Sigmoid colon (tissue), 7 donors: ENCODE measurements around the gene IGF2BP3. TPM values are rescaled to one million over a fixed set of nuclear protein-coding genes. Genes with fewer than 3 reads are reported as not detected.

Experiments
- DNase-seq: peaks from one replicate; pipeline ENCODE4 v3.0.0-alpha.2; 2019
- H3K27ac ChIP-seq, 4 donors: fragments of 200-600 bp; sonication (generic); one replicate each; pipeline ENCODE4 v1.5.1; 2016 to 2019; ENCODE audit warnings: mild to moderate bottlenecking in 1 of 4
- H3K27me3 ChIP-seq, 3 donors: fragments of 200-600 bp; sonication (generic); one replicate each; pipeline ENCODE4 v1.5.1; 2019; ENCODE audit warnings: mild to moderate bottlenecking in 1 of 3
- H3K36me3 ChIP-seq, 4 donors: fragments of 200-600 bp; sonication (generic); one replicate each; pipeline ENCODE4 v1.5.1; 2016 to 2019
- H3K4me1 ChIP-seq, 4 donors: fragments of 200-600 bp; sonication (generic); one replicate each; pipeline ENCODE4 v1.5.1; 2017 to 2019
- H3K4me3 ChIP-seq, 4 donors: fragments of 200-600 bp; sonication (generic); one replicate each; pipeline ENCODE4 v1.5.1; 2017 to 2019; ENCODE audit warnings: mild to moderate bottlenecking in 2 of 4, moderate library complexity in 1 of 4
- H3K9me3 ChIP-seq, 4 donors: fragments of 200-600 bp in 3 of 4; sonication (generic) in 3 of 4; one replicate each; pipeline versions ENCODE4 v1.5.1 to v1.6.1; 2013 to 2019
- EP300 ChIP-seq, 4 donors: sonication (generic); formaldehyde crosslinking; IDR thresholded peaks; one replicate each; pipeline ENCODE4 v1.6.1; 2017; ENCODE audit warnings: antibody characterized with exemption in 4 of 4
- POLR2A ChIP-seq, 2 donors: fragments of 450-650 bp; IDR thresholded peaks; one replicate each; pipeline ENCODE4 v1.6.1; 2016; ENCODE audit warnings: antibody characterized with exemption in 2 of 2, mild to moderate bottlenecking in 2 of 2, moderate library complexity in 2 of 2
- POLR2AphosphoS5 ChIP-seq, 4 donors: sonication (generic); formaldehyde crosslinking; IDR thresholded peaks; one replicate each; pipeline ENCODE4 v1.6.1; 2017; ENCODE audit warnings: antibody characterized with exemption in 4 of 4
- WGBS, 2 donors: extraction: QIAGEN DNeasy Blood & Tissue Kit; methylation state at CpG; one replicate each; pipeline ENCODE4 v1.1.7; 2013; 5-methylcytosine and 5-hydroxymethylcytosine counted together
- intact Hi-C: fragments of 100-400 bp; cut with DNase I; formaldehyde crosslinking; loops from one replicate; pipeline ENCODE4 v1.15.1; 2023
- polyA plus RNA-seq, 3 donors: library from polyadenylated mRNA; stranded (reverse); fragments of 200-250 nt; gene quantifications; one replicate each; pipeline ENCODE4 v1.2.3, GENCODE V29; 2013
- total RNA-seq, 4 donors: library from RNA; depleted of rRNA; stranded (reverse); fragments of >200 nt; gene quantifications; one replicate each; pipeline ENCODE4 v1.1.0, GENCODE V29; 2016
- TF ChIP-seq, protein P1 (sequence below), 4 experiments: fragments of 450-650 bp in 3 of 4; fragments of 200-600 bp in 1 of 4; IDR thresholded peaks; one replicate each; pipeline ENCODE4 v1.5.1; 2016 to 2019; ENCODE audit warnings: antibody characterized with exemption in 4 of 4, mild to moderate bottlenecking in 3 of 4, moderate library complexity in 2 of 4
- donor health status: healthy with polysubstance abuse.
- donor health status: Bipolar disorder and iron deficiency.
- donor health status: healthy.

The IGF2BP3 gene
- total and polyA plus RNA-seq, 7 donors = under 0.01 to 1.9 (median 1.2) TPM; not detected in 2

DNA sequence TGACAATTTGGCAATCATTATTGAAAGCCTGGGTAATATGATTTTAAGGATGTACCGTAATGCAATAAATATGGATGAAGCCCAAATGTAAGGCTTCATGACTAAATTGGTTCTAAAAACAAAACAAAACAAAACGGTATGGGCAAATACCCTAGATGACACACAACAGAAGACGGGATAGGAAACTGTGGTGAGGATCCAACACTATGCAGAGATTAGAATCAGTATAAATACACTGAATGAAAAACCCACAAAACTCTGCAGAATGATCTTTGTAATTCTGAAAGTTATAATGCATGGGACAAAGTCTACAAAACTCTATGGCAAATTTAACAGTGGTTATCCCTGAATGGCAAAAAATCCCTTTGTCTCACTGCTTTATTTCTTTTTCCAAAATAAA lies 113.6 kb downstream of the IGF2BP3 start:
- H3K27ac ChIP-seq = no peak overlapping the region
- no peak overlapping the region for H3K4me3 ChIP-seq
- intact Hi-C loops = no loop called here
- 10 to 47% methylated on average over 3 of the region's 3 CpGs for WGBS, 2 donors
- H3K4me1 ChIP-seq = no peaks in the 10 kb centered on the region
- H3K36me3 ChIP-seq = no peaks in the 10 kb centered on the region
- no peak for DNase-seq
- TF ChIP-seq EP300 (IDR thresholded peaks at IDR 0.05) (no peak), POLR2A (IDR thresholded peaks at IDR 0.05) (no peak), POLR2AphosphoS5 (IDR thresholded peaks at IDR 0.05) (no peak)
- TF ChIP-seq, protein P1, sequence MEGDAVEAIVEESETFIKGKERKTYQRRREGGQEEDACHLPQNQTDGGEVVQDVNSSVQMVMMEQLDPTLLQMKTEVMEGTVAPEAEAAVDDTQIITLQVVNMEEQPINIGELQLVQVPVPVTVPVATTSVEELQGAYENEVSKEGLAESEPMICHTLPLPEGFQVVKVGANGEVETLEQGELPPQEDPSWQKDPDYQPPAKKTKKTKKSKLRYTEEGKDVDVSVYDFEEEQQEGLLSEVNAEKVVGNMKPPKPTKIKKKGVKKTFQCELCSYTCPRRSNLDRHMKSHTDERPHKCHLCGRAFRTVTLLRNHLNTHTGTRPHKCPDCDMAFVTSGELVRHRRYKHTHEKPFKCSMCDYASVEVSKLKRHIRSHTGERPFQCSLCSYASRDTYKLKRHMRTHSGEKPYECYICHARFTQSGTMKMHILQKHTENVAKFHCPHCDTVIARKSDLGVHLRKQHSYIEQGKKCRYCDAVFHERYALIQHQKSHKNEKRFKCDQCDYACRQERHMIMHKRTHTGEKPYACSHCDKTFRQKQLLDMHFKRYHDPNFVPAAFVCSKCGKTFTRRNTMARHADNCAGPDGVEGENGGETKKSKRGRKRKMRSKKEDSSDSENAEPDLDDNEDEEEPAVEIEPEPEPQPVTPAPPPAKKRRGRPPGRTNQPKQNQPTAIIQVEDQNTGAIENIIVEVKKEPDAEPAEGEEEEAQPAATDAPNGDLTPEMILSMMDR (IDR thresholded peaks at IDR 0.05) = no peak
- no peaks in the 10 kb centered on the region for H3K27me3 ChIP-seq
- no peaks in the 10 kb centered on the region for H3K9me3 ChIP-seq

DNA sequence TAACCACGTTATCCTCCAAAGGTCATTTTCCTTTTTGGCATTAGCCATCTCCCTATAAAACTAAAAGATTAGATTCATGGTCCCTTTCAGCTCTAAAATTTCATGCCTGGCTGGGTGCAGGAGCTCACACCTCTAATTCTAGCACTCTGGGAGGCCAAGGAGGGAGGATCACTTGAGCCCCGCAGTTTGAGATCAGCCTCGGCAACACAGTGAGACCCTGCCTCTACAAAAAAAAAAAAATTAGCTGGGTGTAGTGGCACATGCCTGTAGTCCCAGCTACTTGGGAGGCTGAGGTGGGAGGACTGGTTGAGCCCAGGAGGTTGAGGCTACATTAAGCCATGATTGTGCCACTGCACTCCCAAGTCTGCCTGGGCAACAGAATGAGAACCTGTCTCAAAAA lies 114.1 kb downstream of the IGF2BP3 start:
- intact Hi-C loops = no loop called here

DNA sequence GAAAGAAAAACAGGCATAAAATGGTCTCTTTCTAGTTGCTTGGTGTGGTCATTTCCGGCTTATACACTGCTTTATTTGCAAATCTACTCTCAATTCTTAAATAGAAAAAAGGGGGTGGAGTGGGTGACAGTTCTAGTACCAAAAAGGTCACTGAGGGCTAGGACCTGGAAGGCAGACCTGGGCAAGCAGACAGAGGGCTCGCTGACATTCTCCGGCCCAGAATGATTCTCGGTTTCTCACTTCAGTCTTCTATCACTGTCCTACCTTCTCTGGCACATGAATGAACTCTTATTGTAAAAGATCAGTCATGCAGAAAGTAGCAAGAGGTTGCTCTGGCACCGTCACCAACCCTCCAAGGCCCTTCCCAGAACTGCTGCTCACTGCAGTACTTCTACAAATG lies 117.1 kb downstream of the IGF2BP3 start:
- Histone ChIP-seq H3K27me3 (no peaks in the 10 kb centered on the region), H3K4me3 (no peak overlapping the region), H3K9me3 (no peaks in the 10 kb centered on the region), H3K4me1 (no peaks in the 10 kb centered on the region), H3K27ac (no peak overlapping the region), H3K36me3 (no peaks in the 10 kb centered on the region)
- intact Hi-C loops = no loop called here
- TF ChIP-seq EP300 (IDR thresholded peaks at IDR 0.05) = no peak
- 89 to 94% methylated on average over 5 of the region's 5 CpGs for WGBS, 2 donors
- no peak for DNase-seq

More for the DNA sequence above, 114.1 kb downstream of the IGF2BP3 start:
- Histone ChIP-seq H3K27me3 (no peaks in the 10 kb centered on the region), H3K4me3 (no peak overlapping the region), H3K9me3 (no peaks in the 10 kb centered on the region), H3K36me3 (no peaks in the 10 kb centered on the region), H3K4me1 (no peaks in the 10 kb centered on the region), H3K27ac (no peak overlapping the region)
- no peak for TF ChIP-seq POLR2AphosphoS5 (IDR thresholded peaks at IDR 0.05)
- TF ChIP-seq EP300 (IDR thresholded peaks at IDR 0.05) = no peak
- TF ChIP-seq, protein P1 (IDR thresholded peaks at IDR 0.05) = no peak
- TF ChIP-seq POLR2A (IDR thresholded peaks at IDR 0.05) = no peak
- DNase-seq = no peak
- 47 to 61% methylated on average over 3 of the region's 3 CpGs for WGBS, 2 donors

DNA sequence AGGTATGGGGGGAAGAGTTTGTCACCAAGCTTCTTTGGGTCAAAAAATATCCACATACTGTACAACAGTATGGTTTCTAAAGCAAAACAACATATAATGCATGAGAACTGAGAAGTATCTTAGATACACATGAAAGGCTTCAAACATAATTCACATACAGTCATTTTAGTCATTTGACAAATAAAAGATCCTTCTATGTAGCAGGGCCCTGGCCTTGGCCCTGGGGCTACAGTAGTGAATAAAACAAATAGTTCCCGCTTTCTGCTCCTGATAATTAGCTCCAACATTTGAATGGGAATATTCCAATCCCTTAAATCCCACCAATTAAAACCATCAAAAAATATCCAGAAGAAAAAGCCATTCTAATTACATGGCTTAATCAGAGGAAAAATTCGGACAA lies 119.8 kb downstream of the IGF2BP3 start:
- Histone ChIP-seq H3K36me3 (no peaks in the 10 kb centered on the region), H3K9me3 (no peaks in the 10 kb centered on the region), H3K27me3 (no peaks in the 10 kb centered on the region), H3K4me1 (no peaks in the 10 kb centered on the region), H3K27ac (no peak overlapping the region), H3K4me3 (no peak overlapping the region)
- intact Hi-C loops = no loop called here
- TF ChIP-seq EP300 (IDR thresholded peaks at IDR 0.05) = no peak
- TF ChIP-seq POLR2AphosphoS5 (IDR thresholded peaks at IDR 0.05) = no peak
- TF ChIP-seq, protein P1 (IDR thresholded peaks at IDR 0.05) = no peak
- no peak for TF ChIP-seq POLR2A (IDR thresholded peaks at IDR 0.05)
- DNase-seq = no peak
- 93 to 95% methylated on average over 2 of the region's 2 CpGs for WGBS, 2 donors

DNA sequence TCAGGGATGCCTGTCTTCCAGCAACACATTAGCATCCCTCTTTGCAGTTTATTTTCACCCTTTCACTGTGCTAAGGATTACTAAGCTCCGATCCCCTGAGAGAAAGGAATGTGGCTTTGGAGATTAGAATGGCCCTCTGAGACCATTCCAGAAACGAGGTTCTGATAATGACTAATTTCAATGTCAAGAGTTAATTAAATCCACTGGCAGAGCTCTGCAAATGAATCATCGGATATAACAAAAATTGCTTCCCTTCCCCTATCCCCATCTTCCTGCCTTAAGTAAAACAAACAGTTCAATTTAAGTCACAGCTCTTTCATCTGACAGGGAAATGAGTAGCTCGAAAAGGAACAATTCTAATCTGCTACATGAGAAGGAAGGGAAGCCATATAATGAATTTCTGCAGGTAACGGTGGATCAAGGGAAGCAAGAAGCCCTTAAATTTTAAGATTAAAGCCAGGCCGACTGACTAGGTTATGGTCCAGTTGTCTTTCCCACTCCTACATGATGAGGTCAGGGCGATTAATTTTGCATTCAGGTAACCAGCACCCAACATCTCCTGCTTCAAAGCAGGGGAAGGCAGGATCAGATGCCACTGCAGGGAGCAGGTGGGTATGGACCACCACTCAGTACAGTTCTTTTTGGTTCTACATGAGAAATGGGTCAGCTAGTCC lies 120.7 kb downstream of the IGF2BP3 start:
- 82 to 85% methylated on average over 7 of the region's 7 CpGs for WGBS, 2 donors
- DNase-seq = no peak
- Histone ChIP-seq H3K4me3 (no peak overlapping the region), H3K27ac (no peak overlapping the region), H3K9me3 (no peaks in the 10 kb centered on the region), H3K27me3 (no peaks in the 10 kb centered on the region), H3K4me1 (no peaks in the 10 kb centered on the region), H3K36me3 (no peaks in the 10 kb centered on the region)
- intact Hi-C loops = no loop called here
- TF ChIP-seq, protein P1 (IDR thresholded peaks at IDR 0.05) = no peak
- TF ChIP-seq EP300 (IDR thresholded peaks at IDR 0.05) = no peak
- no peak for TF ChIP-seq POLR2A (IDR thresholded peaks at IDR 0.05)
- no peak for TF ChIP-seq POLR2AphosphoS5 (IDR thresholded peaks at IDR 0.05)
